ENCODE results near the gene NWD2. TPM values are rescaled to one million over a fixed set of nuclear protein-coding genes. Genes with fewer than 3 reads are reported as not detected.

The NWD2 gene
- total RNA-seq, 1 experiment from 2014 or later, result not detected

GRCh38 chr4:37246891-37247290 is 2.3 kb downstream of the NWD2 start:
- Histone ChIP-seq H3K79me2 (ENCODE audit: insufficient read depth, low read length) (no peaks in the 10 kb centered on the region), H3K27me3 (ENCODE audit: insufficient read depth, low read length) (peaks cover 11% of the 10 kb centered on the region; the same call in 1 of the 2 replicates), H3K9me2 (ENCODE audit: insufficient read depth) (no peaks in the 10 kb centered on the region), H3K36me3 (ENCODE audit: control insufficient read depth in 1 of 2, insufficient read depth in 2 of 2, low read length in 2 of 2) (no peaks in the 10 kb centered on the region), H3K4me3 (replicated peaks in 1 of 2; ENCODE audit: low read depth in 1 of 2, low read length in 2 of 2) (no peak overlapping the region), H3K4me1 (ENCODE audit: control insufficient read depth in 1 of 2, insufficient read depth in 2 of 2, low read length in 2 of 2) (no peaks in the 10 kb centered on the region), H4K20me1 (ENCODE audit: insufficient read depth) (no peaks in the 10 kb centered on the region), H3K9me3 (ENCODE audit: control insufficient read depth in 1 of 2, insufficient read depth in 1 of 2, low read depth in 1 of 2, low read length in 2 of 2) (no peaks in the 10 kb centered on the region), H3K9ac (ENCODE audit: low read length) (no peak overlapping the region), H3K4me2 (ENCODE audit: low read length) (no peak overlapping the region), H2AFZ (ENCODE audit: low read depth, low read length, poor library complexity, severe bottlenecking) (no peak overlapping the region), H3K27ac (ENCODE audit: low read depth, low read length) (no peak overlapping the region)
- DNase-seq (ENCODE audit: low read depth, low spot score), result no peak
- BruUV-seq (replicated peaks), result no TSS peak
- POLR2A ChIA-PET, result no interaction called here
- no peak for TF ChIP-seq TCF7L2 (IDR thresholded peaks at IDR 0.05; ENCODE audit: borderline replicate concordance, extremely low read depth, insufficient read depth, insufficient read length)
- TF ChIP-seq ZFX (IDR thresholded peaks at IDR 0.05), result no peak
- no peak for TF ChIP-seq SRF (IDR thresholded peaks at IDR 0.05; ENCODE audit: low read depth)
- intact Hi-C loops (cut with micrococcal nuclease), result no loop called here
- no peak for ATAC-seq
- RAD21 ChIA-PET (ENCODE audit: low non-redundant PET in 1 of 2, low total read pairs in 2 of 2, uncharacterized antibody in 2 of 2, unreplicated experiment in 2 of 2), result no interaction called here
- CTCF ChIA-PET, result no interaction called here

DNA sequence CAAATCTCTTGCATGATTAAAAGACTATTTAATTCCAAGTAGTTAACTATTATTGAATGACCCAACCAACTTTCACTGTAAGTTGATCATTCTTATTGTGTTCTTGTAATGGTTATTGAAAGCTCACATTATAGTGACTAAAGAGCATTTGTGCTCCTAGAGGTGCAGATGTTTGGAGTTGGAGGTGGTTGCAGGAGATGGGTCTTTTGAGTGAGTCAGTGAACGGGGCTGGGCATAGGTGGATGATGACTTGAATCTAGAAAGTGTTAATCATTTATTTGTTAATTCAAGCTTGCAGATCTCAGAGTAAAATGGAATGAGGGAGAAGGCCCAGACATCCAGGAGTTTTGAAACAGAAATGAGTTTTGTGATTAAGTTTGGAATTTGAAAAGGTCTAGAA is 13.7 kb downstream of the NWD2 start:
- H3K4me3 ChIP-seq (replicated peaks in 1 of 2; ENCODE audit: low read depth in 1 of 2, low read length in 2 of 2), result no peak overlapping the region
- H3K9ac ChIP-seq (ENCODE audit: low read length), result no peak overlapping the region
- DNase-seq (ENCODE audit: low read depth, low spot score) (no peak), ATAC-seq (no peak)
- H3K9me3 ChIP-seq (ENCODE audit: control insufficient read depth in 1 of 2, insufficient read depth in 1 of 2, low read depth in 1 of 2, low read length in 2 of 2), result no peaks in the 10 kb centered on the region
- no TSS peak for BruUV-seq (replicated peaks)
- H3K79me2 ChIP-seq (ENCODE audit: insufficient read depth, low read length), result no peaks in the 10 kb centered on the region
- POLR2A ChIA-PET, result no interaction called here
- H3K4me1 ChIP-seq (ENCODE audit: control insufficient read depth in 1 of 2, insufficient read depth in 2 of 2, low read length in 2 of 2), result no peaks in the 10 kb centered on the region
- no peaks in the 10 kb centered on the region for H3K9me2 ChIP-seq (ENCODE audit: insufficient read depth)
- CTCF ChIA-PET, result no interaction called here
- TF ChIP-seq EZH2 (IDR thresholded peaks at IDR 0.05), result no peak
- TF ChIP-seq FOSL1 (IDR thresholded peaks at IDR 0.05; ENCODE audit: low read depth), result no peak
- no peak for TF ChIP-seq SP1 (IDR thresholded peaks at IDR 0.05; ENCODE audit: low read depth)
- TF ChIP-seq ZBTB33 (IDR thresholded peaks at IDR 0.05; ENCODE audit: extremely low read depth, insufficient replicate concordance, low read length), result no peak
- no peak for TF ChIP-seq RAD21 (IDR thresholded peaks at IDR 0.05; ENCODE audit: low read depth)
- no peak for TF ChIP-seq TCF7L2 (IDR thresholded peaks at IDR 0.05; ENCODE audit: borderline replicate concordance, extremely low read depth, insufficient read depth, insufficient read length)
- TF ChIP-seq ZFX (IDR thresholded peaks at IDR 0.05), result no peak
- TF ChIP-seq, protein P1, sequence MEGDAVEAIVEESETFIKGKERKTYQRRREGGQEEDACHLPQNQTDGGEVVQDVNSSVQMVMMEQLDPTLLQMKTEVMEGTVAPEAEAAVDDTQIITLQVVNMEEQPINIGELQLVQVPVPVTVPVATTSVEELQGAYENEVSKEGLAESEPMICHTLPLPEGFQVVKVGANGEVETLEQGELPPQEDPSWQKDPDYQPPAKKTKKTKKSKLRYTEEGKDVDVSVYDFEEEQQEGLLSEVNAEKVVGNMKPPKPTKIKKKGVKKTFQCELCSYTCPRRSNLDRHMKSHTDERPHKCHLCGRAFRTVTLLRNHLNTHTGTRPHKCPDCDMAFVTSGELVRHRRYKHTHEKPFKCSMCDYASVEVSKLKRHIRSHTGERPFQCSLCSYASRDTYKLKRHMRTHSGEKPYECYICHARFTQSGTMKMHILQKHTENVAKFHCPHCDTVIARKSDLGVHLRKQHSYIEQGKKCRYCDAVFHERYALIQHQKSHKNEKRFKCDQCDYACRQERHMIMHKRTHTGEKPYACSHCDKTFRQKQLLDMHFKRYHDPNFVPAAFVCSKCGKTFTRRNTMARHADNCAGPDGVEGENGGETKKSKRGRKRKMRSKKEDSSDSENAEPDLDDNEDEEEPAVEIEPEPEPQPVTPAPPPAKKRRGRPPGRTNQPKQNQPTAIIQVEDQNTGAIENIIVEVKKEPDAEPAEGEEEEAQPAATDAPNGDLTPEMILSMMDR (IDR thresholded peaks at IDR 0.05 in 2 of 3, conservative IDR thresholded peaks at IDR 0.05 in 1 of 3; ENCODE audit: borderline replicate concordance in 1 of 3, insufficient read depth in 1 of 3, low read depth in 2 of 3, low read length in 2 of 3), result no peak
- TF ChIP-seq YY1 (IDR thresholded peaks at IDR 0.05; ENCODE audit: extremely low read depth, insufficient replicate concordance, low read depth, low read length), result no peak
- TF ChIP-seq SIN3A (IDR thresholded peaks at IDR 0.05; ENCODE audit: low read depth), result no peak
- TF ChIP-seq SRF (IDR thresholded peaks at IDR 0.05; ENCODE audit: low read depth), result no peak
- H3K27me3 ChIP-seq (ENCODE audit: insufficient read depth, low read length), result peaks cover 9% of the 10 kb centered on the region; the same call in 1 of the 2 replicates
- H4K20me1 ChIP-seq (ENCODE audit: insufficient read depth), result no peaks in the 10 kb centered on the region
- no peak overlapping the region for H3K27ac ChIP-seq (ENCODE audit: low read depth, low read length)
- no peak overlapping the region for H2AFZ ChIP-seq (ENCODE audit: low read depth, low read length, poor library complexity, severe bottlenecking)
- H3K36me3 ChIP-seq (ENCODE audit: control insufficient read depth in 1 of 2, insufficient read depth in 2 of 2, low read length in 2 of 2), result no peaks in the 10 kb centered on the region
- RAD21 ChIA-PET (ENCODE audit: low non-redundant PET in 1 of 2, low total read pairs in 2 of 2, uncharacterized antibody in 2 of 2, unreplicated experiment in 2 of 2), result no interaction called here
- H3K4me2 ChIP-seq (ENCODE audit: low read length), result no peak overlapping the region
- intact Hi-C loops (cut with micrococcal nuclease), result no loop called here

All from HCT116 (cell line).